HG03457 (cell line): ENCODE data around the gene ZC3H8.

Experiments used
- ATAC-seq: cut with Tn5 transposase; IDR thresholded peaks from one replicate; pipeline ENCODE4 v1.9.1; 2021; ENCODE audit warnings: moderate number of reproducible peaks; ENCODE audit not compliant: unreplicated experiment

Gene ZC3H8

DNA sequence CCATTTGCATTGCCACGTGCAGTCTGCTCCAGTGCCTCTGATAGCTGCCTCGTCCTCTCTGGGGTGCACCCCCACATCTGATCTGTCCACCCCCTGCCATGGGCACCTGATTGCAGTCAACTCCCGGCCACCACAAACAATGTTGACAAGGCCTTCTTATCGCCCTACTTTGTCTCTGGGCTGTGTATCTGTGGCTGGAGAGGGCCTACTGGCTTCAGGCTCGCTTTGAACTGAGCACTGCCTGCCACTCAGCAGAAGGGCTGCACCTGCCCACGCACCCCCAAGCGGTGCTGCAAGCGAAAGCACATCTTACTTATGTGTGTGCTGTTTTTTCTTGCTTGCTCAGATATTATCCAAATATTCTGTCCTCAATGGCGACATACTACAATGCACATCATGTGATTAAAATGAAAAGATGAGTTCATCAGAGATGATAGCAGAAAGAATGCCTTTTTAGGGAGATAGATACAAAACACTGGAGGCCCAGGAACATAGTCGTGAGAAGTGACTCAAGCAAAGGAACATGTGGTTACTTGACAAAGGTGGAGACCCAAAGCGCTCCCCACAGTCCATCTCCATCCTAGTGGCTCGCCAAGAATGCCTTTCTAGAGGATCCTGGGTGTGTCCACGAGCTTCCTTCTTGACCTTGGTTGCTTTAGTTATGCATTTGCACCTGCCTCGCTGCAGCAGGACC lies 87.9 kb downstream of the ZC3H8 start:
- no peak for ATAC-seq

DNA sequence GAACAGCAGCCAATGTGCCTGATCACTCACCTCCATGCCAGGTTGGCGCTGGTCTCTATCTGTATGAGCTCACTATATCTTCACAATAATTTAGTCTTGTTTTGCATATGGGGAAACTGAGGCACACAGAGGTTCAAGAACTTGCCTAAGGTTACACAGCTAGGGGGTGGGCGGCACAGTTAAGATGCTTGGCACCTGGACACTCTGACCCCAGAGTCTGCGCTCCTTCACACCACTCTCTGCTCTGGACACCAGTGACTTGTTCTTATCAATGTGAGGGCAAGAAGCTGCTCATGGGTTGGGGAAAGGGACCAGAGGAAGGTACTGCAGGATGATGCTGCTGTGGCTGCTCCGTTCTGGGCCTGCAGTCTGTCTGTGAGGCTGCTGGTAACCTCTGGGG lies 89.5 kb downstream of the ZC3H8 start:
- no peak for ATAC-seq

DNA sequence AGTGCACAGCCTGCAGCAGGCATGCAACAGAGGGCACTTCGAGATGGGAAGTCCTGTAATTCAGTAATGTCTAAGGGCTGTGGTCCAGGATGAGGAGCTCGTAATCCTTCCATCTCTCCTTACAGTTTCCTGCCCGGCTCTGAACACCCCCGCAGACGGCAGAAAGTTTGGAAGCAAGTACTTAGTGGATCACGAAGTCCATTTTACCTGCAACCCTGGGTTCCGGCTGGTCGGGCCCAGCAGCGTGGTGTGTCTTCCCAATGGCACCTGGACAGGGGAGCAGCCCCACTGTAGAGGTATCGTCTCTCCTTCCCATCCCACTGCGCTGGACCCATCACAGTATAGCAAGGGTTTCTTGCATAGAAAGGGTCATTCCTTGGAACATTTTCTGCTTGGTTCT lies 90.0 kb downstream of the ZC3H8 start:
- ATAC-seq, result no peak

DNA sequence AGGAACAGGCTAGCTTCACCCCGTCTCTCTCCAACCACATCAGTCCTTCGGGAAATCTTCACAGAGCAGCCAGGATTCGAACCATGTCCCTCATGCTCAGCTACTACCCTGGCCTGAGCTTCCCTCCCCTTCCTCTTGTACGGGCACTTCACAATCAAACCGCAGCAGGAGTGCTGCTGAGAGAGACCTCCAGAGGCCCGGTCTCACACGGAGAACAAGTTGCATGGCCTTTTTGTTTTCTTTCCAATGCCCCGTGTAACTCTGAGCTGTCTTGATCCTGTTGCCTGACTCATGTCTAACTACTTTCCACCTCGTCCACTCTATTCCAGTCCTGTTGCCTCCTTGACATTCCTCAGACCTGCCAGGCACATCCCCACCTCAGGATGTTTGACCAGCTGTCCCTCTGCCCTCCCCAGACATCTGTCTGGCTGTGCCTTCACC lies 91.3 kb downstream of the ZC3H8 start:
- no peak for ATAC-seq

DNA sequence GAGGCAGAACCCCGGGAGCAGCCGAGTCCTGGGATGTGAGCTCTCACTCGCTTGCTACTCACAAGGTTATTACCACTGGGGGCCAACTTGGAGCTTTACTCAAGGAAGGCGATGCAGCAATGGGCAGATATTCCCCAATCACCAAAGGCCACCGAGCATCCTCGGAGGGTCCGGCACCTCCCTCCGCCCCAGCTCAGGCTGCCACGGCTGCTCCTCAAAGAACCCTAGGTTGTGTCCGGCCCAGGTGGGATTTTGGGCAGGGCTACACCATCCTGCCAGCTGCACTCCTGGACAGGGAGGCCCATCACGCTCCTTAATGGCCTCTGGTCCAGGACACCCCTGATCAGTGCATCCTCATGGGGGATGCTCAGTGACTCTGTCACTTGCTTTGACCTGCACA lies 91.9 kb downstream of the ZC3H8 start:
- ATAC-seq, result no peak

DNA sequence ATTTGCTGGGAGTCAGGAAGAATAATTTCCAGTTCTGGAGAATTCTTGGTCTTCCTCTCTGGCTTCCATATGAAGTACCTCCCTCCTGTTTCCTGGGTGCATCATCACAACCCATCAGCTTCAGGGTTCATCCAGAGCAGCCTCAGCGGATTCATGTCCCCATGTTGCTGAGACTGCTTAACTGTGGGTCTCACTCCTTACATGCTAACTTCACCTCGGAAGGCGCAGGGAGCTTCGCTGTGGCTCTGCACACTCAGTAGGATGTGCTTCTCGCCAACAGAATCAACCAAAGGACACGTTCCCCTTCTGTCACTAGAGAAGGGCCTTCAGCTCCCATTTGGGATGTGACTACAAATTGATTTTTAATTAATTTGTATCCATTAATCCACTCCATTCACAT lies 92.5 kb downstream of the ZC3H8 start:
- ATAC-seq, result no peak
